NCI-H2227 treated with DMSO at 0.1 percent for 48 hours (cell line): ENCODE results near the gene PCDHB7.
"Not testable (repeated sequence)": the region's sequence is repeated elsewhere in the genome, so short reads cannot be mapped to it uniquely, and the experiment has no call there.

Experiments
- DNase-seq: peaks from one replicate; lab custom pipeline; 2025; lab: John Stamatoyannopoulos, UW

The PCDHB7 gene

GRCh38 chr5:141224844-141225243, 52.4 kb downstream of the PCDHB7 start:
- not testable (repeated sequence) for DNase-seq

GRCh38 chr5:141225421-141225820, 53.0 kb downstream of the PCDHB7 start:
- DNase-seq = not testable (repeated sequence)
